Fibroblast of pulmonary artery (primary cell): ENCODE measurements around the gene SLC27A1.

Experiments
- DNase-seq: peaks from one replicate; pipeline ENCODE4 v3.0.0-alpha.2; 2010; ENCODE audit warnings: low read depth
- H3K4me3 ChIP-seq: replicated peaks from 2 replicates; pipeline ENCODE4 v1.5.1; 2011; ENCODE audit warnings: low read depth, mild to moderate bottlenecking, control low read depth, low read length, moderate library complexity
- CTCF ChIP-seq: IDR thresholded peaks from 2 replicates; pipeline ENCODE4 v1.5.1; 2011; ENCODE audit warnings: mild to moderate bottlenecking, control low read depth, low read length, inconsistent platforms; ENCODE audit errors: missing control alignments

SLC27A1 gene

DNA sequence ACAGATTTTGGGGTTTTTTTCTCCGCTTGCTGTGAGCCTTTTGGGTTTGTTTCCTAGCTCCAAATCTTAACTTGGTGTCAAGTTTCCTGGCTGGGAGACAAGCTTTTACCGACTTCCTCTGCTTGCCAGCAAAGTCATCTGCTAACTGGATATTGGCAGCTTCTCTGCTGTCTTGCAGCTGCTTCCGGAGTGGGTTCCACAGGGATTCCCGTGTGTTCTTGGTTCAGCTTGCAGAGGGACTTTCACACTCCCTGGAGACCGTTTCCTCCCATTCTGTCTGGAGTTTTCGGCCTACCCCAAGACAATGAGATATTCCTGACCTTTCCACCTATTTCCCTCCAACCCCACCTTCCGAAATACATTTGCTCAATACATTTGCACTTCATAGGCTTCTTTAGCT lies 82.9 kb downstream of the SLC27A1 start:
- no peak for TF ChIP-seq CTCF
- DNase-seq: peak; percentile 99
- H3K4me3 ChIP-seq: no peak overlapping the region

- peak overlapping the region; percentile 88 for H3K4me3 ChIP-seq
- no peak for DNase-seq
- TF ChIP-seq CTCF: no peak
Observed at GRCh38 chr19:17554968-17555479, 84.7 kb downstream of the SLC27A1 start.

GRCh38 chr19:17555480-17555928 lies 85.2 kb downstream of the SLC27A1 start, which contains the start of gene COLGALT1:
COLGALT1 (plus strand) TSS chr19:17555649; CDS start chr19:17555714, 65 bp downstream.
- no peak for TF ChIP-seq CTCF
- peak; percentile 97 for DNase-seq
- peak within 1 kb of the TSS; percentile 88 for H3K4me3 ChIP-seq
